GM19438 (cell line): ENCODE data around the gene PPP4R2.

Experiments used
- ATAC-seq: cut with Tn5 transposase; IDR thresholded peaks from one replicate; pipeline ENCODE4 v1.9.1; 2021; ENCODE audit warnings: low read depth; ENCODE audit not compliant: unreplicated experiment

The PPP4R2 gene

DNA sequence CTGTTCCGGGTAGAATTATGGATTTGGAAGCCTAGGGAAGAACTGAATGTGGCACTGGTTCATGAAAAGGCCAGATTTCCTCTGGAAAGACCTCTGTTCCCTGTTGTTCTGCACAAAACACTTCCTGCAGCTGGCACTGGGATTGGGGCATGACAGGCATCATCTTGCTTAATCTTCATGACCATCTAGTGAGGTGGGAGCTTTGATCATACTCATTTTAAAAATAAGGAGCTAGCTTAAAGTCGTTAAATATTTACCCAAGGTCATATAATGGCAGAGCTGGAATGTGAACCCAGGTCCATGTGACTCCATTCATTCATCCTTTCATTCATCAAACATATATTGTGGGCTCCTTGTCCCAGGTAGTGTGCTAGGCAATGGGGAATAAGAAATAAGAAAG, 105.3 kb downstream of the PPP4R2 start:
- no peak for ATAC-seq

DNA sequence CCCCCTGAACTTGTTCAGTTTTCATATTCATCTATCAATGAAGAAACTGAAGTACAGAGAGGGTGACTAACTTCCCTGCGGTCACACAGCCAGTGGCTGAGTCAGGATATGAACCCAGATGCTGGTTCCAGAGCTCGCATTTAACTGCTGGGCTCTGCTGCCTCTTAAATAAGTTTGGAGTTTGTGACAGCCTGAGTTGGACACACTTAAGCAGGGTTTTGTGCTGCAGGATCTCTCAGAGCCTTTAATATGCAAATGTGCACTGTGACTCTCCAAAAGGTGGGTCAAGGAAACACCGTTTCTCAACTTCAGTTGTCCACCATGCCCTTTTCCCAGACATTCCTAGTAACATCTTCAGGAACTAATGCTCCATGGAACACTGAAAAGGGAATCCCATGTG, 110.6 kb downstream of the PPP4R2 start:
- no peak for ATAC-seq

DNA sequence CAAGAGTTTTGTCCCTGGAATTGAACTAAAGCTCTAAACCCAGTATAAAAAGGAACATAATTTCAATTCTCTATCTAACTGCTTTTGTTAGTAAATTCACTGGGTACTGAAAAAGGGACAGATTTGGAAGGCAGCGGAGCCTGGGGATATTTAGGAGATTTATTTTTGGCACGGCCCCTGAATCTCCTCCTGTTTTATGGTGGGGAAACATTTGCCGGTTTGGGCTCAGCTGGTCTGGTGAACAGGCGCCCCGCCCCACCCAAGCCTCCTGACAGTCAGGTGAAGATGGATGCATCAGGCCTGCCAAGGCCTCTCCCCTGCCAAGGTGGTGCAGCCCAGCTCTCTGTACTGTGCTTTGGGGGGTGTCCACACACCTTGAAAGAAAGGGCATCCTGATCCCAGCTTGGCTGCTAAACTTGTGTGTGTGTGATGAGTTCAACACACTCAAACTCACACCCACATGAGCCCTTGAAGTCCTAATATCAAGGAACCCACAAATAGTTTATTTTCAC, 111.1 kb downstream of the PPP4R2 start:
- ATAC-seq: no peak

DNA sequence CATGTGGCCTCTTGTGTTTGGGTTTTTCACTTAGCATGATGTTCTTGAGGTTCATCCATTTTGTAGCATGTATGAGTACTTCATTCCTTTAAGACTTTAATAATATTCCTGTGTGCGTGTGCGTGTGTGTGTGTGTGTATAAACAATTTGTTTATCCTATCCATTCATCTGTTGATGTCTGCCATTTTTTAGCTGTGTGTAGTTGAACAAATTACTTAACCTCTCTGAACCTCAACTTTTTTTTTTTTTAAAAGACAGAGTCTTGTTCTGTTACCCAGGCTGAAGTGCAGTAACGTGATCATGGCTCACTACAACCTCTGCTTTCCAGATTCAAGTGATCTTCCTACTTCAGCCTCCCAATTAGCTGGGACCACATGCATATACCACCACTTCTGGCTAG, 112.1 kb downstream of the PPP4R2 start:
- ATAC-seq: no peak

DNA sequence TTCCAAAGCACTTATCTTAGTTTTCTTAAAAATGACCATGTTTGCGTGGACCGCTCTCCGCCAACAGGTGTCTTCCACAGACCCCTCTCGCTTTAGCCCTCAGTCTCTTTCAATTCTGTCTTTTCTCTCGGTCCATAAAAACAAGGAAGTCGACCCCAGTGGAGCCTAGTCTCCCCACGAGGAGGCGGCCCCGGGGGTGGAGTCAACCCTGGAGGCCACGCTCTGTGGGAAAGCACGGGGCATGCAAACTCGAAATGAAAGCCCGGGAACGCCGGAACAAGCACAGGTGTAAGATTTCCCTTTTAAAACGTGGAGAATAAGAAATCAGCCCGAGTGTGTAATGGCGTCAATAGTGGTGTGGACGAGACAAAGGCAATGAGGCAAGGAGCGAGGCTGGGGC, 113.9 kb downstream of the PPP4R2 start:
- ATAC-seq: no peak

DNA sequence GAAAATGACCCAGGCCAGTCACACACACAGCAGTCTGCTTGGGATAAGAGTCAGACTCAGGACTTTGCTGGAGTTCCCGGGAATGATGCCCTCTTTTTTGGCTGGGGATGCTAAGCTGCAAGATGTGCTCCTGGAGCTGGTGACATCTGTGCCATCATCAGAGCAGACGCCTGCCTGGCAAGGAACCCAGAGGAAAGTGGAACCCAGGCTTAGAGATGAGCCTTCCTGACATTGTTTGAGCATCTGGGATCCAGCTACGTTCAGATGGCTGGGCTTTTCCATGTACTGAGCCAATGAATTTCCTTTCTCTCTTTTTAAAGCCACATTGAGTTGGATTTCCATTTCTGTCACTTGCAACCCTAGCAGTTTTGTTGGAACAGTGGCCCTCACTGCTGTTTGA, 118.1 kb downstream of the PPP4R2 start:
- no peak for ATAC-seq

DNA sequence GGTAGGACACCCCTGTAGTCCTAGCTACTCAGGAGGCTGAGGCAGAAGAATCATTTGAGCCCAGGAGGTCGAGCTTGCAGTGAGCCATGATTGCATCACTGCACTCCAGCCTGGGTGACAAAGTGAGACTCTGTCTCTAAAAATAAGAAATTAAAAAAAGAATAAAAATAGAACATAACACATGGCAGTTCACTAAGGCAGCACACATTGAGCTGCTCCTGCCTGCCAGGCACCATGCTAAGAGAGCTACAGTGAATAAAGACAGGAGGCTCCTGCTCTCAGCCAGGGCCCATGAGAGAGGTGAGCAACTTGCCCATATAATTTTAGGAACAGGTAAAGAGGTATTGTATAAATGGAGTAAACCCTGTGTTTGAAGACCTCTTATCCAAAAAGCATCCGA, 119.2 kb downstream of the PPP4R2 start:
- no peak for ATAC-seq
